ENCODE results near the gene NDUFB7. TPM values are rescaled to one million over a fixed set of nuclear protein-coding genes. Genes with fewer than 3 reads are reported as not detected.

Gene NDUFB7
- total RNA-seq, 1 experiment from 2014 or later = 180 TPM

GRCh38 chr19:14516746-14517438, 55.0 kb downstream of the NDUFB7 start:
- POLR2A ChIA-PET = interaction anchor here (0.5 to 0.6 kb wide), 2 partner anchors 74 to 467 kb away, joined by 5 to 7 read pairs; no protein-coding TSS in a partner anchor
- H3K9me3 ChIP-seq (ENCODE audit: control insufficient read depth, insufficient read depth, low read depth, low read length) = no peaks in the 10 kb centered on the region
- DNase-seq (ENCODE audit: low read depth, low spot score) (no peak), ATAC-seq (no peak)
- intact Hi-C loops (cut with micrococcal nuclease; ENCODE audit: unreplicated experiment) (no loop called here), in situ Hi-C loops (cut with HindIII; ENCODE audit: low pct_unique_long_range_greater_than_20kb, low sequenced_read_pairs) (no loop called here)
- H3K4me1 ChIP-seq (ENCODE audit: control insufficient read depth, insufficient read depth, low read length) = peaks cover 44% of the 10 kb centered on the region
- CTCF ChIA-PET = interaction anchor here (1.4 kb wide), 1 partner anchor 12 kb away, joined by 4 read pairs; no protein-coding TSS in a partner anchor
- H3K27ac ChIP-seq (ENCODE audit: low read length) = peak overlapping the region; percentile 81
- peaks cover 10% of the 10 kb centered on the region for H3K36me3 ChIP-seq (ENCODE audit: control insufficient read depth, insufficient read depth, low read length)
- no TSS peak for BruUV-seq (replicated peaks)
- TF ChIP-seq TCF7L2 (IDR thresholded peaks at IDR 0.05; ENCODE audit: low read depth, low read length) (no peak), POLR2AphosphoS5 (IDR thresholded peaks at IDR 0.05; ENCODE audit: low read depth, low read length) (no peak), CTCF (IDR thresholded peaks at IDR 0.05) (no peak), SIN3A (IDR thresholded peaks at IDR 0.05; ENCODE audit: borderline replicate concordance, insufficient read depth, low read depth, low read length) (no peak), REST (IDR thresholded peaks at IDR 0.05; ENCODE audit: insufficient read depth in 1 of 2, low read depth in 2 of 2, low read length in 1 of 2) (no peak)
- H3K27me3 ChIP-seq (ENCODE audit: control insufficient read depth, insufficient read depth, low read length) = no peaks in the 10 kb centered on the region
- H3K4me3 ChIP-seq (ENCODE audit: low read depth in 2 of 2, low read length in 2 of 2) = peak overlapping the region; percentile 86 to 97

Small RNA genes within 50 kb of the gene (microRNA-seq; reads per million reads assigned to microRNA genes)
- not detected for gene MIR639 (ENCODE audit: unreplicated experiment)

Other genes with a start within 250 kb of the NDUFB7 start
- gene ADGRE5, start 190.6 kb downstream of the NDUFB7 start, total RNA-seq (2021; ENCODE audit: unreplicated experiment) = 109 TPM
- gene DDX39A, start 152.7 kb downstream of the NDUFB7 start, total RNA-seq (2021; ENCODE audit: unreplicated experiment) = 117 TPM
- gene PKN1, start 138.8 kb downstream of the NDUFB7 start, total RNA-seq (2021; ENCODE audit: unreplicated experiment) = 205 TPM
- 2.2 TPM for gene PTGER1, start 96.7 kb downstream of the NDUFB7 start, total RNA-seq (2021; ENCODE audit: unreplicated experiment)
- gene GIPC1, start 75.9 kb downstream of the NDUFB7 start, total RNA-seq (2021; ENCODE audit: unreplicated experiment) = 160 TPM
- gene DNAJB1, start 53.7 kb downstream of the NDUFB7 start, total RNA-seq (2021; ENCODE audit: unreplicated experiment) = 149 TPM
- gene TECR, start 42.5 kb downstream of the NDUFB7 start, total RNA-seq (2021; ENCODE audit: unreplicated experiment) = 233 TPM
- not detected for gene CLEC17A, start 11.0 kb upstream of the NDUFB7 start, total RNA-seq (2021; ENCODE audit: unreplicated experiment)
- gene ADGRE3, start 102.8 kb upstream of the NDUFB7 start, total RNA-seq (2021; ENCODE audit: unreplicated experiment) = not detected
- gene ZNF333, start 118.0 kb upstream of the NDUFB7 start, total RNA-seq (2021; ENCODE audit: unreplicated experiment) = 9.2 TPM
- 0.21 TPM for gene ADGRE2, start 206.5 kb upstream of the NDUFB7 start, total RNA-seq (2021; ENCODE audit: unreplicated experiment)